Measurements from ENCODE around the gene DGKB. TPM values are rescaled to one million over a fixed set of nuclear protein-coding genes. Genes with fewer than 3 reads are reported as not detected.

DGKB gene
- total and polyA plus RNA-seq, 7 experiments from 2014 or later, result not detected

DNA sequence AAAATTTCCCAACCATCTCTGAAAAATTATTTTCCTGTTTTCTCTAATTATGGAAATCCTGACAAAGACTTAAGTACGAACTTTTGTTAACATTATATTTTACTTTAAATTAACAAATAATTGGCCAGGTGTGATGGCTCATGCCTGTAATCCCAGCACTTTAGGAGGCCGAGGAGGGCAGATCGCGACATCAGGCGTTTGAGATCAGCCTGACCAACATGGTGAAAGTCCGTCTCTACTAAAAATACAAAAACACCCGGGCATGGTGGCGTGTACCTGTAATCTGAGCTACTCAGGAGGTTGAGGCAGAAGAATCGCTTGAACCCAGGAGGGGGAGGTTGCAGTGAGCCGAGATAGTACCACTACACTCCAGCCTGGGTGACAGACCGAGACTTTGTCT, 32.2 kb downstream of the DGKB start:
- Mint-ChIP-seq H3K36me3 (no peaks in the 10 kb centered on the region), H3K4me1 (no peaks in the 10 kb centered on the region), H3K27ac (no peak overlapping the region), H3K27me3 (no peaks in the 10 kb centered on the region), H3K4me3 (no peak overlapping the region), H3K9me3 (peaks cover 0 to 10% (median 3%) of the 10 kb centered on the region in 11 donors)
- DNase-seq (no peak), ATAC-seq (no peak)
- Histone ChIP-seq H3K27me3 (ENCODE audit: control insufficient read depth in 2 of 2, insufficient read depth in 2 of 2, low read length in 2 of 2) (no peaks in the 10 kb centered on the region), H3K9me3 (ENCODE audit: control insufficient read depth in 2 of 3, low read length in 3 of 3) (no peaks in the 10 kb centered on the region), H3K4me1 (ENCODE audit: control insufficient read depth in 2 of 2, insufficient read depth in 2 of 2, low read length in 2 of 2) (no peaks in the 10 kb centered on the region), H3K36me3 (ENCODE audit: control insufficient read depth in 2 of 3, insufficient read depth in 3 of 3, low read length in 3 of 3) (no peaks in the 10 kb centered on the region), H3K4me3 (ENCODE audit: low read length) (no peak overlapping the region), H3K27ac (ENCODE audit: low read depth, low read length) (no peak overlapping the region)
- intact Hi-C loops (cut with micrococcal nuclease), result no loop called here
- CTCF ChIA-PET, result no interaction called here
- POLR2A ChIA-PET, result no interaction called here

DNA sequence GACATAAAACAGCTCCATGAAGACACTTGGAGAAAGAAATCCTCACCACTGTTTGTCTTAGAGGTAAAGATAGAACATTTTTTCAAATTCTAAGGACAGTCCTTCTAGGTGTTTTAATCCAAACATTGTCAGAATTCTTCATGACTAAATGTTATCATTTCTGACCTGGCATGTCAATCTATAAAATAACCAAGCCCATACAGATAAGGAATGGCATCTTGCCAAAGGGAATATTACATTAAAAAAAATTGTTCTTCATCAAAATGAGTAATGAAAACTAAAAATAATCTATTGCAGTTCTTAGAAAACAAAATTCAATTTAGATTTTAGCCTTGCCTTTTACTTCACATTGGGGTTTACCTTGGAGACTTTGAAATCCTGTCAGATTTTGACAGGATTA, 33.6 kb downstream of the DGKB start:
- no peak overlapping the region for H3K4me3 ChIP-seq (ENCODE audit: low read length)
- ATAC-seq (no peak), DNase-seq (no peak)
- Mint-ChIP-seq H3K36me3 (no peaks in the 10 kb centered on the region), H3K4me3 (no peak overlapping the region), H3K4me1 (no peaks in the 10 kb centered on the region), H3K27me3 (no peaks in the 10 kb centered on the region), H3K27ac (no peak overlapping the region), H3K9me3 (peaks cover 0 to 11% (median 3%) of the 10 kb centered on the region in 11 donors)
- H3K27ac ChIP-seq (ENCODE audit: low read depth, low read length), result no peak overlapping the region
- H3K9me3 ChIP-seq (ENCODE audit: control insufficient read depth in 2 of 3, low read length in 3 of 3), result no peaks in the 10 kb centered on the region
- intact Hi-C loops (cut with micrococcal nuclease), result no loop called here
- POLR2A ChIA-PET, result no interaction called here
- no peaks in the 10 kb centered on the region for H3K27me3 ChIP-seq (ENCODE audit: control insufficient read depth in 2 of 2, insufficient read depth in 2 of 2, low read length in 2 of 2)
- no peaks in the 10 kb centered on the region for H3K4me1 ChIP-seq (ENCODE audit: control insufficient read depth in 2 of 2, insufficient read depth in 2 of 2, low read length in 2 of 2)
- CTCF ChIA-PET, result no interaction called here
- no peaks in the 10 kb centered on the region for H3K36me3 ChIP-seq (ENCODE audit: control insufficient read depth in 2 of 3, insufficient read depth in 3 of 3, low read length in 3 of 3)

DNA sequence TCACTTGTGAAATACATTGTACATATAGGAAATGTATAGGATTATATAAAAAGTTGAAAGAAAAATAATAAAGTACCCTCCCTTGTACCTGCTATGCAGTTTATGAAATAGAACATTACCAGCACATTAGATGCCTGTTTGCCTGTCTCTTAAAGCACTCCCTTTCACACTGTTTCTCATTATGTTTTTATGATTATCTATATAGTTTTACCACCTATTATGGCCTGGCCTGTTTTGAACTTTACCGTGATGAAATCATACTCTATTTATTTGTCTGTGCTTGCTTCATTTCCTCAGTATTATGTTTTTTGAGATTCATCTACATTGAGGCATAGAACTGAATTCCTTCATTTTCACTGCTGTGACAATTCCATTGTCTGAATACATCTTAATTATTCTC, 41.1 kb downstream of the DGKB start:
- peaks cover 0 to 6% (median 0%) of the 10 kb centered on the region in 11 donors for H3K9me3 Mint-ChIP-seq
- DNase-seq, result no peak
- intact Hi-C loops (cut with micrococcal nuclease), result no loop called here

GRCh38 chr7:14859267-14859666, 43.3 kb downstream of the DGKB start:
- Histone ChIP-seq H3K36me3 (ENCODE audit: control insufficient read depth in 2 of 3, insufficient read depth in 3 of 3, low read length in 3 of 3) (no peaks in the 10 kb centered on the region), H3K27me3 (ENCODE audit: control insufficient read depth in 2 of 2, insufficient read depth in 2 of 2, low read length in 2 of 2) (no peaks in the 10 kb centered on the region), H3K9me3 (ENCODE audit: control insufficient read depth in 2 of 3, low read length in 3 of 3) (no peaks in the 10 kb centered on the region), H3K27ac (ENCODE audit: low read depth, low read length) (no peak overlapping the region), H3K4me3 (ENCODE audit: low read length) (no peak overlapping the region), H3K4me1 (ENCODE audit: control insufficient read depth in 2 of 2, insufficient read depth in 2 of 2, low read length in 2 of 2) (no peaks in the 10 kb centered on the region)
- POLR2A ChIA-PET, result no interaction called here
- no peak for DNase-seq
- no peak for ATAC-seq
- Mint-ChIP-seq H3K27me3 (no peaks in the 10 kb centered on the region), H3K9me3 (no peaks in the 10 kb centered on the region), H3K4me3 (no peak overlapping the region), H3K4me1 (no peaks in the 10 kb centered on the region), H3K27ac (no peak overlapping the region), H3K36me3 (no peaks in the 10 kb centered on the region)
- CTCF ChIA-PET, result no interaction called here
- intact Hi-C loops (cut with micrococcal nuclease), result no loop called here

More for the DNA sequence above, 41.1 kb downstream of the DGKB start:
- Mint-ChIP-seq H3K4me1 (no peaks in the 10 kb centered on the region), H3K27ac (no peak overlapping the region), H3K36me3 (no peaks in the 10 kb centered on the region), H3K27me3 (no peaks in the 10 kb centered on the region), H3K4me3 (no peak overlapping the region)
- ChIA-PET CTCF (no interaction called here), POLR2A (no interaction called here)
- H3K4me1 ChIP-seq (ENCODE audit: control insufficient read depth in 2 of 2, insufficient read depth in 2 of 2, low read length in 2 of 2), result no peaks in the 10 kb centered on the region
- H3K27me3 ChIP-seq (ENCODE audit: control insufficient read depth in 2 of 2, insufficient read depth in 2 of 2, low read length in 2 of 2), result no peaks in the 10 kb centered on the region
- no peak for ATAC-seq
- no peak overlapping the region for H3K27ac ChIP-seq (ENCODE audit: low read depth, low read length)
- H3K36me3 ChIP-seq (ENCODE audit: control insufficient read depth in 2 of 3, insufficient read depth in 3 of 3, low read length in 3 of 3), result no peaks in the 10 kb centered on the region
- H3K9me3 ChIP-seq (ENCODE audit: control insufficient read depth in 2 of 3, low read length in 3 of 3), result no peaks in the 10 kb centered on the region
- H3K4me3 ChIP-seq (ENCODE audit: low read length), result no peak overlapping the region

- Histone ChIP-seq H3K27me3 (ENCODE audit: control insufficient read depth in 2 of 2, insufficient read depth in 2 of 2, low read length in 2 of 2) (no peaks in the 10 kb centered on the region), H3K4me3 (ENCODE audit: low read length) (no peak overlapping the region), H3K27ac (ENCODE audit: low read depth, low read length) (no peak overlapping the region), H3K36me3 (ENCODE audit: control insufficient read depth in 2 of 3, insufficient read depth in 3 of 3, low read length in 3 of 3) (no peaks in the 10 kb centered on the region), H3K4me1 (ENCODE audit: control insufficient read depth in 2 of 2, insufficient read depth in 2 of 2, low read length in 2 of 2) (no peaks in the 10 kb centered on the region), H3K9me3 (ENCODE audit: control insufficient read depth in 2 of 3, low read length in 3 of 3) (no peaks in the 10 kb centered on the region)
- Mint-ChIP-seq H3K4me1 (no peaks in the 10 kb centered on the region), H3K27me3 (no peaks in the 10 kb centered on the region), H3K4me3 (no peak overlapping the region), H3K27ac (no peak overlapping the region), H3K36me3 (no peaks in the 10 kb centered on the region), H3K9me3 (peaks cover 0 to 2% (median 0%) of the 10 kb centered on the region in 11 donors)
- no peak for ATAC-seq
- intact Hi-C loops (cut with micrococcal nuclease), result no loop called here
- DNase-seq, result no peak
- POLR2A ChIA-PET, result no interaction called here
- CTCF ChIA-PET, result no interaction called here
Observed at GRCh38 chr7:14858866-14859265, 43.7 kb downstream of the DGKB start.

GRCh38 chr7:14858410-14858809, 44.1 kb downstream of the DGKB start:
- Histone ChIP-seq H3K27ac (ENCODE audit: low read depth, low read length) (no peak overlapping the region), H3K27me3 (ENCODE audit: control insufficient read depth in 2 of 2, insufficient read depth in 2 of 2, low read length in 2 of 2) (no peaks in the 10 kb centered on the region), H3K9me3 (ENCODE audit: control insufficient read depth in 2 of 3, low read length in 3 of 3) (no peaks in the 10 kb centered on the region), H3K4me1 (ENCODE audit: control insufficient read depth in 2 of 2, insufficient read depth in 2 of 2, low read length in 2 of 2) (no peaks in the 10 kb centered on the region), H3K36me3 (ENCODE audit: control insufficient read depth in 2 of 3, insufficient read depth in 3 of 3, low read length in 3 of 3) (no peaks in the 10 kb centered on the region), H3K4me3 (ENCODE audit: low read length) (no peak overlapping the region)
- Mint-ChIP-seq H3K27ac (no peak overlapping the region), H3K9me3 (peaks cover 0 to 5% (median 0%) of the 10 kb centered on the region in 11 donors), H3K4me3 (no peak overlapping the region), H3K36me3 (no peaks in the 10 kb centered on the region), H3K27me3 (no peaks in the 10 kb centered on the region), H3K4me1 (no peaks in the 10 kb centered on the region)
- ChIA-PET POLR2A (no interaction called here), CTCF (no interaction called here)
- no peak for DNase-seq
- no peak for ATAC-seq
- intact Hi-C loops (cut with micrococcal nuclease), result no loop called here

DNA sequence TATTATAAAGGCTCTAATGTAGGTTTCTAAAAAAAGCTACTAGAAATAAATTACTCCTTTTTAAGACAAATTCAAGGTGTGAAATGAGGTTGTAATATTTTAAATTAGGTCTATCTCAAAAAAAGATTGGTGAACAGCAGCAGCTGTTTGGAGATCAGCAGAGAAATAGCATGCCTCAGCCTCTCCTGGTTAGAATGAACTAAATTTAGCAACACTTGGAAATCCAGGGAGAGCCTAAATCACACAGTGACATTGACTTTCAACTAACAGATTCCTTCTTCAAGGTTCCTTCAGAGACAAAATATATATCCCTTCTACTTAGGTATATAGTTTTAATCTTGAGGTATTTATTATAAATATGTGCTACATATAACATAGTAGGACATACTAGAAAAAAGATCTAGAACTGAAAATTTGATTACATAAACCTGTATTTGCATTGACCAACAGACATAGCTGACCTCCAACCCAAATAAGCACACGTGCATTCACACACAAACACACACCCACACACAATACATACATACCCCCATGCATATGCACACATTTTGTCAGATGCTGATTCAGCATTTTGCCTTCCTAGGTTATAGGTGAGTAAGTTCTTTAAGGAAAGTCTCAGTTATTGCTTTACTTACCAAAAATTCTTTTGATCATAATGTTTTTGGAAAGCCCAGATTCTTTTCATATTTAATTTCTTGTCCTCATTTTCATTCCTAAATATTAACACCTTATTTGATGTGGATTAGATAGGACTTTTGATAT, 47.3 kb downstream of the DGKB start:
- peaks cover 0 to 7% (median 0%) of the 10 kb centered on the region in 11 donors for H3K9me3 Mint-ChIP-seq
- no peaks in the 10 kb centered on the region for H3K4me1 Mint-ChIP-seq
- no peak overlapping the region for H3K4me3 Mint-ChIP-seq
- no peaks in the 10 kb centered on the region for H3K36me3 ChIP-seq (ENCODE audit: control insufficient read depth in 2 of 3, insufficient read depth in 3 of 3, low read length in 3 of 3)
- H3K4me1 ChIP-seq (ENCODE audit: control insufficient read depth in 2 of 2, insufficient read depth in 2 of 2, low read length in 2 of 2), result no peaks in the 10 kb centered on the region
- DNase-seq (no peak), ATAC-seq (no peak)
- POLR2A ChIA-PET, result no interaction called here
- H3K27ac ChIP-seq (ENCODE audit: low read depth, low read length), result no peak overlapping the region
- H3K27me3 Mint-ChIP-seq, result no peaks in the 10 kb centered on the region
- no peak overlapping the region for H3K27ac Mint-ChIP-seq
- no peaks in the 10 kb centered on the region for H3K9me3 ChIP-seq (ENCODE audit: control insufficient read depth in 2 of 3, low read length in 3 of 3)
- H3K4me3 ChIP-seq (ENCODE audit: low read length), result no peak overlapping the region
- H3K36me3 Mint-ChIP-seq, result no peaks in the 10 kb centered on the region
- no peaks in the 10 kb centered on the region for H3K27me3 ChIP-seq (ENCODE audit: control insufficient read depth in 2 of 2, insufficient read depth in 2 of 2, low read length in 2 of 2)
- intact Hi-C loops (cut with micrococcal nuclease), result no loop called here
- CTCF ChIA-PET, result no interaction called here

Measured in naive thymus-derived CD4-positive, alpha-beta T cell (primary cell).